HCT116 (cell line): ENCODE data around the gene FOXN3. TPM values are rescaled to one million over a fixed set of nuclear protein-coding genes. Genes with fewer than 3 reads are reported as not detected.

ENCODE experiments used
- ATAC-seq: fragments of 200-7000 bp; cut with Tn5 transposase; 2 replicates; pipeline ENCODE4 v1.9.1; 2020; ENCODE audit warnings: mild to moderate bottlenecking, moderate library complexity
- BruUV-seq: library from RNA; stranded (reverse); fragments of 400-500 nt; replicated peaks from 2 replicates; lab custom pipeline; 2021; lab: Mats Ljungman, UMichigan
- CTCF ChIA-PET: fragments of 300-600 bp; sonication (Branson Sonifier 250); formaldehyde crosslinking; loops from one replicate; lab custom pipeline; 2021; ENCODE audit warnings: antibody characterized with exemption; lab: Charles Lee
- POLR2A ChIA-PET: fragments of 300-600, 350-600 bp; sonication (Branson Sonifier 250); formaldehyde crosslinking; loops from one replicate; lab custom pipeline; 2021; ENCODE audit warnings: antibody characterized with exemption; lab: Charles Lee
- RAD21 ChIA-PET, 2 experiments: fragments of 300-600 bp; sonication (Branson Sonifier 250); formaldehyde crosslinking; loops; one replicate each; lab custom pipeline; 2023; ENCODE audit warnings: low total read pairs in 2 of 2; ENCODE audit not compliant: uncharacterized antibody in 2 of 2, unreplicated experiment in 2 of 2, low non-redundant PET in 1 of 2; lab: Charles Lee
- DNase-seq: peaks from one replicate; pipeline ENCODE4 v3.0.0-alpha.2; 2010; ENCODE audit warnings: low read depth, low spot score
- H2AFZ ChIP-seq: fragments of 200-600 bp; shearing (Covaris generic), sonication (generic); 2 replicates; pipeline ENCODE4 v1.6.1; 2017; ENCODE audit warnings: low read depth, mixed run types, mixed read lengths, antibody characterized with exemption, low read length; ENCODE audit not compliant: poor library complexity, severe bottlenecking
- H3K27ac ChIP-seq: 2 replicates; pipeline ENCODE4 v1.5.1; 2012; ENCODE audit warnings: low read depth, low read length
- H3K27me3 ChIP-seq: fragments of 200-600 bp; sonication (generic); 2 replicates; pipeline ENCODE4 v1.6.1; 2016; ENCODE audit warnings: mixed run types, low read length, mixed read lengths; ENCODE audit not compliant: insufficient read depth
- H3K36me3 ChIP-seq, 2 experiments: fragments of 200-500 bp in 1 of 2; fragments of 200-600 bp in 1 of 2; sonication (Bioruptor generic) in 1 of 2; sonication (generic) in 1 of 2; 2 replicates each; pipeline versions ENCODE4 v1.5.1 to v1.6.1; 2014 to 2016; ENCODE audit warnings: low read length in 2 of 2, inconsistent platforms in 1 of 2, mixed read lengths in 1 of 2, mixed run types in 1 of 2; ENCODE audit not compliant: insufficient read depth in 2 of 2, control insufficient read depth in 1 of 2
- H3K4me1 ChIP-seq, 2 experiments: fragments of 200-600 bp in 1 of 2; sonication (generic) in 1 of 2; 2 replicates each; pipeline versions ENCODE4 v1.5.1 to v1.6.1; 2012 to 2017; ENCODE audit warnings: low read length in 2 of 2, inconsistent platforms in 1 of 2, mild to moderate bottlenecking in 1 of 2, mixed read lengths in 1 of 2, mixed run types in 1 of 2, moderate library complexity in 1 of 2; ENCODE audit not compliant: insufficient read depth in 2 of 2, control insufficient read depth in 1 of 2
- H3K4me2 ChIP-seq: fragments of 200-600 bp; sonication (generic); 2 replicates; pipeline ENCODE4 v1.6.1; 2017; ENCODE audit warnings: mixed run types, low read length, mixed read lengths
- H3K4me3 ChIP-seq, 2 experiments: fragments of 200-600 bp in 1 of 2; sonication (generic) in 1 of 2; replicated peaks in 1 of 2; 2 replicates each; pipeline ENCODE4 v1.5.1; 2011 to 2016; ENCODE audit warnings: low read length in 2 of 2, control low read depth in 1 of 2, low read depth in 1 of 2, mild to moderate bottlenecking in 1 of 2, mixed read lengths in 1 of 2, mixed run types in 1 of 2
- H3K79me2 ChIP-seq: fragments of 200-600 bp; sonication (generic); 2 replicates; pipeline ENCODE4 v1.6.1; 2017; ENCODE audit warnings: mild to moderate bottlenecking, mixed run types, low read length, moderate library complexity, mixed read lengths; ENCODE audit not compliant: insufficient read depth
- H3K9ac ChIP-seq: fragments of 200-600 bp; sonication (generic); 2 replicates; pipeline ENCODE4 v1.6.1; 2016; ENCODE audit warnings: low read length, mixed read lengths
- H3K9me2 ChIP-seq: fragments of 200-600 bp; sonication (generic), shearing (Covaris generic); 2 replicates; pipeline ENCODE4 v1.6.1; 2017; ENCODE audit warnings: mixed run types, mild to moderate bottlenecking, moderate library complexity; ENCODE audit not compliant: insufficient read depth
- H3K9me3 ChIP-seq, 2 experiments: fragments of 200-500 bp in 1 of 2; fragments of 200-600 bp in 1 of 2; sonication (Bioruptor generic) in 1 of 2; sonication (generic) in 1 of 2; 2 replicates each; pipeline ENCODE4 v1.6.1; 2014 to 2017; ENCODE audit warnings: low read length in 2 of 2, mixed read lengths in 2 of 2, inconsistent platforms in 1 of 2, low read depth in 1 of 2, mild to moderate bottlenecking in 1 of 2, mixed run types in 1 of 2, moderate library complexity in 1 of 2; ENCODE audit not compliant: control insufficient read depth in 1 of 2, insufficient read depth in 1 of 2
- H4K20me1 ChIP-seq: fragments of 200-600 bp; sonication (generic), shearing (Covaris generic); 2 replicates; pipeline ENCODE4 v1.6.1; 2017; ENCODE audit warnings: mixed run types, mild to moderate bottlenecking, moderate library complexity; ENCODE audit not compliant: insufficient read depth
- ATF3 ChIP-seq: IDR thresholded peaks from 2 replicates; pipeline ENCODE4 v1.6.1; 2012
- CTCF ChIP-seq, 3 experiments: fragments of 200-600 bp in 1 of 3; sonication (generic) in 1 of 3; IDR thresholded peaks in 2 of 3; conservative IDR thresholded peaks in 1 of 3; 2 replicates each; pipeline ENCODE4 v1.5.1; 2012 to 2017; ENCODE audit warnings: low read depth in 2 of 3, low read length in 2 of 3, antibody characterized with exemption in 1 of 3, borderline replicate concordance in 1 of 3, control low read depth in 1 of 3, mild to moderate bottlenecking in 1 of 3, mixed read lengths in 1 of 3, mixed run types in 1 of 3, moderate library complexity in 1 of 3; ENCODE audit not compliant: insufficient read depth in 1 of 3
- ELF1 ChIP-seq: IDR thresholded peaks from 2 replicates; pipeline ENCODE4 v1.6.1; 2012; ENCODE audit warnings: low read depth, borderline replicate concordance
- EZH2 ChIP-seq: fragments of 200-600 bp; sonication (generic); IDR thresholded peaks from 2 replicates; pipeline ENCODE4 v1.6.1; 2017; ENCODE audit warnings: antibody characterized with exemption, mixed run types
- EZH2phosphoT487 ChIP-seq: fragments of 200-600 bp; IDR thresholded peaks from 2 replicates; pipeline ENCODE4 v1.6.1; 2018; ENCODE audit warnings: antibody characterized with exemption, borderline replicate concordance
- FOSL1 ChIP-seq: IDR thresholded peaks from 2 replicates; pipeline ENCODE4 v1.6.1; 2012; ENCODE audit warnings: low read depth
- JUND ChIP-seq: IDR thresholded peaks from 2 replicates; pipeline ENCODE4 v1.6.1; 2012
- POLR2A ChIP-seq: IDR thresholded peaks from 2 replicates; pipeline ENCODE4 v1.7.0; 2011; ENCODE audit warnings: borderline replicate concordance; ENCODE audit not compliant: insufficient read depth, insufficient read length; ENCODE audit errors: extremely low read depth
- RAD21 ChIP-seq: IDR thresholded peaks from 2 replicates; pipeline ENCODE4 v1.6.1; 2012; ENCODE audit warnings: low read depth, mild to moderate bottlenecking
- REST ChIP-seq: IDR thresholded peaks from 2 replicates; pipeline ENCODE4 v1.6.1; 2012; ENCODE audit warnings: low read depth
- SRF ChIP-seq: IDR thresholded peaks from 2 replicates; pipeline ENCODE4 v1.6.1; 2012; ENCODE audit warnings: low read depth
- YY1 ChIP-seq: IDR thresholded peaks from 2 replicates; pipeline ENCODE4 v1.6.1; 2011; ENCODE audit warnings: low read length, low read depth, moderate library complexity, mild to moderate bottlenecking; ENCODE audit not compliant: insufficient replicate concordance; ENCODE audit errors: extremely low read depth
- ZFX ChIP-seq: fragments of 450-650 bp; IDR thresholded peaks from 2 replicates; pipeline ENCODE4 v1.6.1; 2017
- intact Hi-C: fragments of 100-400 bp; cut with micrococcal nuclease; formaldehyde crosslinking; loops from 2 replicates; pipeline ENCODE4 v1.10.0; 2022
- total RNA-seq: library from RNA; stranded (reverse); gene quantifications from one replicate; pipeline ENCODE4 v1.2.1, GENCODE V29; 2021; ENCODE audit not compliant: unreplicated experiment
- TF ChIP-seq, protein P1 (sequence below): IDR thresholded peaks from 2 replicates; pipeline ENCODE4 v1.6.1; 2011; ENCODE audit warnings: mild to moderate bottlenecking, low read length, moderate library complexity; ENCODE audit not compliant: insufficient replicate concordance; ENCODE audit errors: extremely low read depth
- TF ChIP-seq, protein P2 (sequence below): IDR thresholded peaks from 2 replicates; pipeline ENCODE4 v1.6.1; 2012

FOXN3 gene
- total RNA-seq, 1 experiment from 2014 or later, result 20.0 TPM

DNA sequence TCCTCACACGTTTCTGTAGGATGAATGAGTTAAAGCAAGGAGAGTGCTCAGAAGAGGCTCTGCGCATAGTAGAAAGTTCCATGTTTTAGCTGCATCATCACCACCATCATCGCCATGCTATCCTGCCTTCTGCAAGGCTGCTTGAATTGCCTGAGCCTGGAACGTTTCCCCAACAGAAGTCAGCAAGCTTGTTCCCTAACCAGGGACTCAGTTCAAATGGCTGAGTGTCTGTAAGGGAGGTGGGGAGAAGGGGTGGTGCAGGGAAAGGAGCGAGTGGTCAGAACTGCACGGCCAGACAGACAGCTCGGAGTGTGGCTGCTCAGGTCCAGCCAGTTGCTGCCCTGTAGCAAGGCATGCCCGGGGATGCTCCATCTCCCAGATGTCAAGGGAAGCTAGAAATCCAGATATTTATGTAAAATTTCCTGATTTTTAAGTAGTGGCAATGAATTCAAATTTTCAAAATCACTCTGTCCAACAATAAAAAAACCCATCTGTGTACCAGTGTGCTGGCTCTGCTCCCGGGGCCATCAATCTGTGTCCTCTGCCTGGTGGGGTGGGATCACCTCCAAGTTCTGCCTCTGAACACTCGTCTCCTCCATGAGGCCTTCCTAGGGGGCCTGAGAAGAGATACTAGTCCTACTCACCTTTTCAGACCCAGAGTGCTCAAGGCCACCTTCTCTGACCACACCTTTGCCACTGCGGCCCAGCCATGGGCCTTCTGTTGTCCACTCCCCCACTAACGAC is 162.7 kb downstream of the FOXN3 start:
- ChIA-PET POLR2A (no interaction called here), RAD21 (no interaction called here), CTCF (no interaction called here)
- Histone ChIP-seq H3K9me3 (no peaks in the 10 kb centered on the region), H2AFZ (no peak overlapping the region), H3K9ac (no peak overlapping the region), H3K27ac (no peak overlapping the region), H3K27me3 (no peaks in the 10 kb centered on the region), H3K4me1 (peaks cover 0 to 9% of the 10 kb centered on the region in 2 experiments; a peak in 1 of 4 replicates), H3K4me3 (no peak overlapping the region), H3K79me2 (no peaks in the 10 kb centered on the region), H3K36me3 (no peaks in the 10 kb centered on the region), H3K9me2 (no peaks in the 10 kb centered on the region), H4K20me1 (no peaks in the 10 kb centered on the region), H3K4me2 (no peak overlapping the region)
- no TSS peak for BruUV-seq
- ATAC-seq, result no peak
- no peak for TF ChIP-seq ZFX
- TF ChIP-seq, protein P1, sequence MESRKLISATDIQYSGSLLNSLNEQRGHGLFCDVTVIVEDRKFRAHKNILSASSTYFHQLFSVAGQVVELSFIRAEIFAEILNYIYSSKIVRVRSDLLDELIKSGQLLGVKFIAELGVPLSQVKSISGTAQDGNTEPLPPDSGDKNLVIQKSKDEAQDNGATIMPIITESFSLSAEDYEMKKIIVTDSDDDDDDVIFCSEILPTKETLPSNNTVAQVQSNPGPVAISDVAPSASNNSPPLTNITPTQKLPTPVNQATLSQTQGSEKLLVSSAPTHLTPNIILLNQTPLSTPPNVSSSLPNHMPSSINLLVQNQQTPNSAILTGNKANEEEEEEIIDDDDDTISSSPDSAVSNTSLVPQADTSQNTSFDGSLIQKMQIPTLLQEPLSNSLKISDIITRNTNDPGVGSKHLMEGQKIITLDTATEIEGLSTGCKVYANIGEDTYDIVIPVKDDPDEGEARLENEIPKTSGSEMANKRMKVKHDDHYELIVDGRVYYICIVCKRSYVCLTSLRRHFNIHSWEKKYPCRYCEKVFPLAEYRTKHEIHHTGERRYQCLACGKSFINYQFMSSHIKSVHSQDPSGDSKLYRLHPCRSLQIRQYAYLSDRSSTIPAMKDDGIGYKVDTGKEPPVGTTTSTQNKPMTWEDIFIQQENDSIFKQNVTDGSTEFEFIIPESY, result no peak
- no peak for TF ChIP-seq ELF1
- no peak for TF ChIP-seq REST
- no peak for TF ChIP-seq FOSL1
- no peak for TF ChIP-seq POLR2A
- no peak for TF ChIP-seq SRF
- TF ChIP-seq EZH2, result no peak
- TF ChIP-seq CTCF (IDR thresholded peaks at IDR 0.05 in 2 of 3, conservative IDR thresholded peaks at IDR 0.05 in 1 of 3; ENCODE audit: borderline replicate concordance in 1 of 3, insufficient read depth in 1 of 3, low read depth in 2 of 3, low read length in 2 of 3), result no peak
- TF ChIP-seq RAD21, result no peak
- TF ChIP-seq EZH2phosphoT487, result no peak
- TF ChIP-seq, protein P2, sequence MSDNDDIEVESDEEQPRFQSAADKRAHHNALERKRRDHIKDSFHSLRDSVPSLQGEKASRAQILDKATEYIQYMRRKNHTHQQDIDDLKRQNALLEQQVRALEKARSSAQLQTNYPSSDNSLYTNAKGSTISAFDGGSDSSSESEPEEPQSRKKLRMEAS, result no peak
- no peak for TF ChIP-seq ATF3
- TF ChIP-seq YY1, result no peak
- TF ChIP-seq JUND, result no peak
- DNase-seq, result no peak
- intact Hi-C loops, result no loop called here
